HG03432 (cell line): ENCODE measurements around the gene CBR1.

Source experiments
- ATAC-seq: cut with Tn5 transposase; IDR thresholded peaks from one replicate; pipeline ENCODE4 v1.9.1; 2021; ENCODE audit warnings: mild to moderate bottlenecking, moderate library complexity; ENCODE audit not compliant: unreplicated experiment

CBR1 gene

GRCh38 chr21:36111238-36111637, 41.4 kb downstream of the CBR1 start:
- ATAC-seq: no peak

- no peak for ATAC-seq
Measured at GRCh38 chr21:36113647-36114428, 44.0 kb downstream of the CBR1 start.

GRCh38 chr21:36115138-36115730, 45.4 kb downstream of the CBR1 start:
- ATAC-seq: no peak

GRCh38 chr21:36117286-36117741, 47.5 kb downstream of the CBR1 start:
- ATAC-seq: no peak

GRCh38 chr21:36120304-36120888, 50.6 kb downstream of the CBR1 start:
- ATAC-seq: no peak
